H7 (cell line): Measurements from ENCODE around the gene KRT26. TPM values are rescaled to one million over a fixed set of nuclear protein-coding genes. Genes with fewer than 3 reads are reported as not detected.
"Not testable (repeated sequence)": the region's sequence is repeated elsewhere in the genome, so short reads cannot be mapped to it uniquely, and the experiment has no call there.

Experiments
- DNase-seq: peaks from one replicate; pipeline ENCODE4 v3.0.0; 2012
- H3K27me3 ChIP-seq: 2 replicates; pipeline ENCODE4 v1.6.0; 2011; ENCODE audit warnings: mild to moderate bottlenecking, low read length; ENCODE audit not compliant: control insufficient read depth, insufficient read depth
- H3K36me3 ChIP-seq: replicated peaks from 2 replicates; pipeline ENCODE4 v1.5.1; 2011; ENCODE audit warnings: low read length; ENCODE audit not compliant: control insufficient read depth, insufficient read depth
- H3K4me3 ChIP-seq: 2 replicates; pipeline ENCODE4 v1.5.1; 2011; ENCODE audit warnings: low read depth, mild to moderate bottlenecking, control low read depth, low read length, moderate library complexity; ENCODE audit not compliant: insufficient read depth
- total RNA-seq: library from RNA; depleted of rRNA; stranded (reverse); fragments of >200 nt; shearing (Covaris generic); gene quantifications from 2 replicates; pipeline ENCODE4 v1.2.3, GENCODE V29; 2014

Gene KRT26
- total RNA-seq, 1 experiment from 2014 or later: not detected

DNA sequence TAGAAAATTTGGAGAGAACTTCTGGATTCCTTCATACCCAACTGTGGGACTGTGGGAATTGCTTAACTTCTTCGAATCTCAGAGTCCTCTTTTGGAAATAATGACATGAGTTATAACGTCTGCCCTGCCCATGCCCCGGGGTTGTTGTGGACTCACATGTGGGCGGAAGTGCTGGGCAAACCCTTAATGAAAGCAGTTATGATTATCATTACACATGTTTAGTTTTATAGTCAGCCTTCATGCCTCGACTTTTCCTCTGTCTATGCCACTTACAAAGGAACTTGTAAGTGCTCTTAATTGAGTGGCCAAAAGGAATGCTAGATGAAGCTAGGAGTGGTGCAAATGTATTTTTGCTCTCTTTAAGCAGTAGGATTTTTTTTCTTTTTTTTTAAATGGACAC lies 6.5 kb upstream of the KRT26 start:
- DNase-seq: no peak
- Histone ChIP-seq H3K4me3 (no peak overlapping the region), H3K27me3 (no peaks in the 10 kb centered on the region), H3K36me3 (no peaks in the 10 kb centered on the region)

- no peaks in the 10 kb centered on the region for H3K36me3 ChIP-seq
- DNase-seq: no peak
- no peaks in the 10 kb centered on the region for H3K27me3 ChIP-seq
- no peak overlapping the region for H3K4me3 ChIP-seq
These were observed 6.0 kb upstream of the KRT26 start for GRCh38 chr17:40777971-40778370.

GRCh38 chr17:40777459-40777858 lies 5.5 kb upstream of the KRT26 start:
- Histone ChIP-seq H3K27me3 (no peaks in the 10 kb centered on the region), H3K36me3 (no peaks in the 10 kb centered on the region), H3K4me3 (no peak overlapping the region)
- DNase-seq: no peak

GRCh38 chr17:40775945-40776344 lies 3.9 kb upstream of the KRT26 start:
- Histone ChIP-seq H3K4me3 (no peak overlapping the region), H3K36me3 (no peaks in the 10 kb centered on the region), H3K27me3 (no peaks in the 10 kb centered on the region)
- no peak for DNase-seq

DNA sequence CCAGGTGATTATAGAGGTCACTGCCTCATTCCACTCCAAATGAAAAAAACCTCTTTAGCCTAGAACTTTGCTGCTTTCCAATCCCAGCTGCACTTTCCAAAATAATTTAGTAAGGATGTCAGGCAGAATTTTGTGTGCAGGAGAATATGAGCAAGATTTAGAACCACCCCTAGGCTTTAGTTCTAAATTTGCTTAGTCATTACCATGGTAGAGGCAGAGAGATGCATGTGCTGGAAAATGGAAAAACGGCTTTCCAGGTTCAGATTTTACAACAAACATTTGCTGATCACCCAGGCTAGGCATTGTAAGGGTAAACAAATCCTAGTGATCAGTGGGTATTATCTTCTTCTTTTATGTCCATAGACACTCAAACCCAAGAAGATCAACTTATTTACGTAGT lies 6.3 kb downstream of the KRT26 start:
- H3K36me3 ChIP-seq: no peaks in the 10 kb centered on the region
- DNase-seq: no peak
- H3K27me3 ChIP-seq: no peaks in the 10 kb centered on the region
- H3K4me3 ChIP-seq: no peak overlapping the region

GRCh38 chr17:40763752-40764151 lies 8.2 kb downstream of the KRT26 start:
- no peak for DNase-seq
- no peak overlapping the region for H3K4me3 ChIP-seq
- H3K36me3 ChIP-seq: no peaks in the 10 kb centered on the region
- no peaks in the 10 kb centered on the region for H3K27me3 ChIP-seq

- H3K36me3 ChIP-seq: no peaks in the 10 kb centered on the region
- DNase-seq: no peak
- no peak overlapping the region for H3K4me3 ChIP-seq
- H3K27me3 ChIP-seq: no peaks in the 10 kb centered on the region
These were observed 11.6 kb downstream of the KRT26 start for GRCh38 chr17:40760105-40761016.

DNA sequence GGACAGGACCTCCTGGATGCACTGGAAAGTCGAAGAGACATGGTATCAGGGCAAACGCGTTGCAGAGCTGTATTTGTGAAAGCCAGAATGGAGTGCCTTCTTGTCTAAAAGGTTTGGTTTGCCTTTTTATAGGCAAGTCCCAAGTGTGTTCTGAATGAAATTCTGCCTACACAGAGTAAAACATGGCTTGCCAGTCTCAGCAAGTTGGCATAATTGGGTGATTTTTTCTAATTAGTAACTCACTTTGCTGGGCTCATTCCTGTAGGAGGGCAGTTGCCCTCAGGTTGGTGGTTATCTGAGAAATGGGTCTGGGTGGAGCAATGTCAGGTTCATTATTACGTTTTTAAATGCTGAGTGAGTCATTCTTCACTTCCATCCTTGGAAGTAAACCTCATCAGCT lies 16.8 kb downstream of the KRT26 start, which contains the start of gene KRT25:
TSS of gene KRT25 (minus strand) at position 101 of the 400 bp plus-strand sequence. CDS start at position 41, 60 bp downstream.
- Histone ChIP-seq H3K27me3 (no peaks in the 10 kb centered on the region), H3K4me3 (no peak within 1 kb of the TSS), H3K36me3 (no peaks in the 10 kb centered on the region)
- no peak for DNase-seq

GRCh38 chr17:40753804-40754203 lies 18.2 kb downstream of the KRT26 start:
- no peak for DNase-seq
- Histone ChIP-seq H3K4me3 (no peak overlapping the region), H3K36me3 (no peaks in the 10 kb centered on the region), H3K27me3 (no peaks in the 10 kb centered on the region)

- H3K27me3 ChIP-seq: no peaks in the 10 kb centered on the region
- no peak overlapping the region for H3K4me3 ChIP-seq
- no peaks in the 10 kb centered on the region for H3K36me3 ChIP-seq
- DNase-seq: no peak
These were observed 20.9 kb downstream of the KRT26 start for GRCh38 chr17:40751065-40751464.

DNA sequence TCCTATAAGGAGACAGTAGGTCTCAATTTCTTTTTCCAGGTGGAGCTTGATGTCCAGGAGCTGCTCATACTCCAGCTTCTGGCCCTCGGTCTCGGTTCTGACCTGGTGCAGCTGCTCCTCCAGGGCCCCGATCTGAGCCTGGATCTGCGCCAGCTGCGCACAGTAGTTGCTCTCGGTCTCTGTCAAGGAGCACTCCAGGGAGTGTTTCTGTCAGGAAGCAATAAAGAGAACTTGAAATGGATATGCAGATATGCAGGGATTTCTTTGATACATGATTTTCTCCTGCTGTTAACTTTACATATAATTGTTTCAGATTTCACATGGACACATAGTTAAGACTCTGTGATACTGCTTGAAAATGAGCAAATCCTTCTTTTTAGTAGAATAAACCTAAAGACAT lies 21.6 kb downstream of the KRT26 start:
- H3K27me3 ChIP-seq: no peaks in the 10 kb centered on the region
- no peak for DNase-seq
- H3K36me3 ChIP-seq: no peaks in the 10 kb centered on the region
- no peak overlapping the region for H3K4me3 ChIP-seq

DNA sequence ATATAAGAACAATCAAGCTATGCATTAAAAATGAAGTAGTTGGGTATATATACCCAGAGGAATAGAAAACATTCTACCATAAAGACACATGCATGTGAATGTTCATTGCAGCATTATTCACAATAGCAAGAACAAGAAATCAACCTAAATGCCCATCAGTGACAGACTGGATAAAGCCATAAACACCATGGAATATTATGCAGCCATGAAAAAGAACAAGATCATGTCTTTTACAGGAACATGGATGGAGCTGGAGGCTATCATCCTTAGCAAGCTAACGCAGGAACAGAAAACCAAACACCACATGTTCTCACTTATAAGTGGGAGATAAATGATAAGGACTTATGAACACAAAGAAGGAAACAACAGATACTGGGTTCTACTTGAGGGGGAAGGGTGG lies 23.3 kb downstream of the KRT26 start:
- not testable (repeated sequence) for H3K36me3 ChIP-seq, H3K27me3 ChIP-seq, DNase-seq, H3K4me3 ChIP-seq

DNA sequence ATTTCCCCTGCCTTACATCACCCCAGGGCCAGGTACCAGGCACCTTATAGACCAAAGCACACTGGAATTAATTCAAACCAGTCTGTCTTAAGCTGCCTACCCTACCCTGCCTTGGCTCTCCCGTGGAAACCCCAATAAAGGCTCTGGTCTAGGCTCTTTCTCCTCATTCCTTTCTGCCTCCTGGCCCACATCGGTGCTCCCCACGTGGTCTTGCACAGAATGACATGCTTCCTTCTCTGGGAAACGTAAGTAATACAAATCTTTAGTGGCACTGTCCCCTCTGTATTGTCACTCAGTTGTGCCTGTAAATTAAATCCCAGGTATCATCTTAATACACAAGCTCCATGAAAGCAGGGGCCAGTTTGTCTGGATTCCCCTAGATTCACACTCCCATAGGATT lies 33.4 kb downstream of the KRT26 start:
- Histone ChIP-seq H3K36me3 (no peaks in the 10 kb centered on the region), H3K4me3 (no peak overlapping the region), H3K27me3 (no peaks in the 10 kb centered on the region)
- no peak for DNase-seq

DNA sequence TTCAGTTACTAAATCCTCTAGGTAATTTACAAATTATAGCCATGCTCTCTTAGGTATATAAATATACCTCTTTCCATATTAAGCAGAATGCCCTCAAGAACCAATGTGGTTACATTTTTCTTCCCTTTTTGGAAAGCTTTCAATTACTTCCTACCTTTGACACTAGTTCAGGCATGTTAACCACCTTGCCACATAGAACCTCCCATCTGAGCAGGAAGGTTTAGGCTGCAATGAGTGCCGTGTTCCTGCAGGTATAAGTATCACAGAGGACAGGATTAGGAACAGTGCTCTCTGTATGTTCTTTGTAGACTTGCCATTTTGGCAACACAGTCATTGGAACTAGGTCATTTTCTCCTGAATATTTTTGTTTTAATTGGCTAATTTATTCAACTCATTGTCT lies 37.0 kb downstream of the KRT26 start:
- DNase-seq: no peak
- Histone ChIP-seq H3K27me3 (no peaks in the 10 kb centered on the region), H3K36me3 (no peaks in the 10 kb centered on the region), H3K4me3 (no peak overlapping the region)

- H3K36me3 ChIP-seq: no peaks in the 10 kb centered on the region
- H3K27me3 ChIP-seq: no peaks in the 10 kb centered on the region
- no peak overlapping the region for H3K4me3 ChIP-seq
- no peak for DNase-seq
These were observed 38.0 kb downstream of the KRT26 start for GRCh38 chr17:40734018-40734417.
